IMR-90 (cell line): Measurements from ENCODE around the gene PLCB3. TPM values are rescaled to one million over a fixed set of nuclear protein-coding genes. Genes with fewer than 3 reads are reported as not detected.

Source experiments
- ATAC-seq: fragments of 200-7000 bp; cut with Tn5 transposase; 2 replicates; pipeline ENCODE4 v1.9.1; 2020; ENCODE audit warnings: low read depth, mild to moderate bottlenecking, moderate library complexity
- BruUV-seq: library from RNA; stranded (reverse); fragments of 400-500 nt; replicated peaks from 2 replicates; lab custom pipeline; 2021; lab: Mats Ljungman, UMichigan
- CTCF ChIA-PET: fragments of 300-600 bp; formaldehyde crosslinking; extraction: SDS; loops from one replicate; lab custom pipeline; 2021; ENCODE audit warnings: antibody characterized with exemption; lab: Yijun Ruan, JAX
- POLR2A ChIA-PET: fragments of 300-600 bp; sonication (Branson Sonifier 250); formaldehyde crosslinking; loops from one replicate; lab custom pipeline; 2022; ENCODE audit warnings: antibody characterized with exemption; ENCODE audit not compliant: unreplicated experiment; lab: Charles Lee
- DNase-seq: peaks from one replicate; pipeline ENCODE4 v3.0.0; 2013
- H2AFZ ChIP-seq: replicated peaks from 2 replicates; pipeline ENCODE3; 2013; ENCODE audit warnings: low read length, mild to moderate bottlenecking; ENCODE audit not compliant: poor library complexity
- H2AK5ac ChIP-seq: 2 replicates; pipeline ENCODE4 v1.6.1; 2013; ENCODE audit warnings: low read depth, low read length, inconsistent platforms
- H2AK9ac ChIP-seq: replicated peaks from 2 replicates; pipeline ENCODE3; 2013; ENCODE audit warnings: mild to moderate bottlenecking, low read depth, low read length, moderate library complexity; ENCODE audit not compliant: poor library complexity
- H2BK120ac ChIP-seq: 2 replicates; pipeline ENCODE4 v1.6.1; 2013; ENCODE audit warnings: low read depth, low read length, inconsistent platforms
- H2BK15ac ChIP-seq: 3 replicates; pipeline ENCODE4 v1.6.1; 2013; ENCODE audit warnings: low read depth, low read length, inconsistent platforms
- H2BK20ac ChIP-seq: 2 replicates; pipeline ENCODE4 v1.6.1; 2013; ENCODE audit warnings: low read depth, mild to moderate bottlenecking, inconsistent platforms, low read length, moderate library complexity
- H2BK5ac ChIP-seq: 2 replicates; pipeline ENCODE4 v1.6.1; 2013; ENCODE audit warnings: mild to moderate bottlenecking, low read depth, low read length, inconsistent platforms; ENCODE audit not compliant: poor library complexity, severe bottlenecking
- H3K14ac ChIP-seq: replicated peaks from 2 replicates; pipeline ENCODE4 v1.6.1; 2013; ENCODE audit warnings: low read depth, low read length, inconsistent platforms
- H3K18ac ChIP-seq: 2 replicates; pipeline ENCODE4 v1.6.1; 2013; ENCODE audit warnings: low read depth, low read length, control low read depth
- H3K23ac ChIP-seq: 2 replicates; pipeline ENCODE4 v1.6.1; 2013; ENCODE audit warnings: low read depth, low read length, inconsistent platforms
- H3K27ac ChIP-seq: 2 replicates; pipeline ENCODE4 v1.5.1; 2013; ENCODE audit warnings: mild to moderate bottlenecking, control low read depth, low read length; ENCODE audit not compliant: insufficient read depth
- H3K27me3 ChIP-seq: 2 replicates; pipeline ENCODE4 v1.6.1; 2013; ENCODE audit warnings: low read length; ENCODE audit not compliant: control insufficient read depth, insufficient read depth
- H3K36me3 ChIP-seq: 2 replicates; pipeline ENCODE4 v1.6.1; 2013; ENCODE audit warnings: low read length, mixed read lengths; ENCODE audit not compliant: control insufficient read depth, insufficient read depth
- H3K4ac ChIP-seq: 2 replicates; pipeline ENCODE4 v1.6.1; 2013; ENCODE audit warnings: low read depth, low read length, inconsistent platforms
- H3K4me1 ChIP-seq: 2 replicates; pipeline ENCODE4 v1.6.1; 2013; ENCODE audit warnings: low read length, mixed read lengths; ENCODE audit not compliant: control insufficient read depth, insufficient read depth
- H3K4me2 ChIP-seq: 2 replicates; pipeline ENCODE4 v1.6.1; 2013; ENCODE audit warnings: low read depth, mild to moderate bottlenecking, control low read depth, low read length, moderate library complexity
- H3K4me3 ChIP-seq: 2 replicates; pipeline ENCODE4 v1.5.1; 2013; ENCODE audit warnings: low read depth, mild to moderate bottlenecking, control low read depth, low read length, moderate library complexity; ENCODE audit not compliant: insufficient read depth
- H3K56ac ChIP-seq: 2 replicates; pipeline ENCODE4 v1.6.1; 2013; ENCODE audit warnings: low read length, inconsistent platforms; ENCODE audit not compliant: insufficient read depth; ENCODE audit errors: extremely low read depth
- H3K79me1 ChIP-seq, 2 experiments: 2 replicates each; pipeline ENCODE4 v1.6.1; 2013; ENCODE audit warnings: low read length in 2 of 2, inconsistent platforms in 1 of 2, low read depth in 1 of 2
- H3K9ac ChIP-seq: 2 replicates; pipeline ENCODE4 v1.6.1; 2013; ENCODE audit warnings: low read depth, low read length, control low read depth
- H3K9me1 ChIP-seq: 2 replicates; pipeline ENCODE4 v1.6.1; 2013; ENCODE audit warnings: low read length, inconsistent platforms; ENCODE audit not compliant: insufficient read depth
- H3K9me3 ChIP-seq: 2 replicates; pipeline ENCODE4 v1.6.1; 2013; ENCODE audit warnings: low read length; ENCODE audit not compliant: control insufficient read depth, insufficient read depth
- H4K20me1 ChIP-seq: 2 replicates; pipeline ENCODE4 v1.6.1; 2013; ENCODE audit warnings: low read length, inconsistent platforms; ENCODE audit not compliant: insufficient read depth
- H4K5ac ChIP-seq: 2 replicates; pipeline ENCODE4 v1.6.1; 2013; ENCODE audit warnings: mild to moderate bottlenecking, low read depth, low read length, control low read depth
- H4K8ac ChIP-seq, 2 experiments: 2 replicates each; pipeline ENCODE4 v1.6.1; 2013; ENCODE audit warnings: low read depth in 2 of 2, low read length in 2 of 2, control low read depth in 1 of 2, inconsistent platforms in 1 of 2
- H4K91ac ChIP-seq: 2 replicates; pipeline ENCODE4 v1.6.1; 2013; ENCODE audit warnings: low read depth, low read length, inconsistent platforms; ENCODE audit not compliant: insufficient read depth
- BHLHE40 ChIP-seq: fragments of 150-350 bp; IDR thresholded peaks from 2 replicates; pipeline ENCODE4 v1.6.1; 2016; ENCODE audit warnings: mild to moderate bottlenecking, low read depth, low read length
- CEBPB ChIP-seq: IDR thresholded peaks from 2 replicates; pipeline ENCODE4 v1.6.1; 2012; ENCODE audit warnings: low read depth, low read length, improper control_type of control experiment
- CHD1 ChIP-seq: IDR thresholded peaks from 2 replicates; pipeline ENCODE4 v1.6.1; 2012; ENCODE audit warnings: low read depth, low read length, improper control_type of control experiment
- FOS ChIP-seq: fragments of 150-350 bp; IDR thresholded peaks from 2 replicates; pipeline ENCODE4 v1.6.1; 2016; ENCODE audit warnings: low read depth, low read length
- MAFK ChIP-seq: IDR thresholded peaks from 2 replicates; pipeline ENCODE4 v1.6.1; 2012; ENCODE audit warnings: low read depth, low read length, improper control_type of control experiment
- MAZ ChIP-seq: IDR thresholded peaks from 2 replicates; pipeline ENCODE4 v1.6.1; 2012; ENCODE audit warnings: low read depth, mild to moderate bottlenecking, low read length, improper control_type of control experiment, moderate library complexity, borderline replicate concordance
- MXI1 ChIP-seq: IDR thresholded peaks from 2 replicates; pipeline ENCODE4 v1.6.1; 2012; ENCODE audit warnings: low read depth, mild to moderate bottlenecking, low read length, moderate library complexity, borderline replicate concordance
- NFE2L2 ChIP-seq: fragments of 150-350 bp; IDR thresholded peaks from 2 replicates; pipeline ENCODE4 v1.6.1; 2016; ENCODE audit warnings: low read depth, mild to moderate bottlenecking, low read length
- POLR2A ChIP-seq: IDR thresholded peaks from 2 replicates; pipeline ENCODE4 v1.6.1; 2012; ENCODE audit warnings: mild to moderate bottlenecking, low read depth, low read length
- RAD21 ChIP-seq: IDR thresholded peaks from 2 replicates; pipeline ENCODE4 v1.6.1; 2012; ENCODE audit warnings: low read length, improper control_type of control experiment
- RCOR1 ChIP-seq: IDR thresholded peaks from 2 replicates; pipeline ENCODE4 v1.6.1; 2012; ENCODE audit warnings: mild to moderate bottlenecking, low read length, improper control_type of control experiment; ENCODE audit not compliant: insufficient replicate concordance
- RFX5 ChIP-seq: IDR thresholded peaks from 2 replicates; pipeline ENCODE4 v1.8.0; 2012; ENCODE audit warnings: low read depth, mild to moderate bottlenecking, low read length, moderate library complexity
- SMC3 ChIP-seq: fragments of 150-350 bp; IDR thresholded peaks from 2 replicates; pipeline ENCODE4 v1.6.1; 2016; ENCODE audit warnings: low read depth, mild to moderate bottlenecking, antibody characterized with exemption, low read length, moderate library complexity
- WGBS, 2 experiments: methylation state at CpG; one replicate each; pipeline versions ENCODE4 v1.1.5 to v1.1.7; 2013; ENCODE audit warnings: missing lambda C conversion rate in 2 of 2; ENCODE audit not compliant: insufficient read length in 1 of 2; ENCODE audit errors: extremely low coverage in 2 of 2; 5-methylcytosine and 5-hydroxymethylcytosine counted together
- dilution Hi-C: fragments of 300-500 bp; cut with HindIII; formaldehyde crosslinking; loops from one replicate; pipeline ENCODE4 v1.14.3; 2018; ENCODE audit warnings: low sequenced_read_pairs; ENCODE audit not compliant: unreplicated experiment
- in situ Hi-C: fragments of 300-500 bp; cut with MboI; formaldehyde crosslinking; loops from 3 replicates; pipeline ENCODE4 v1.14.3; 2019; ENCODE audit warnings: low sequenced_read_pairs, inconsistent platforms, mixed read lengths
- intact Hi-C: fragments of 100-400 bp; cut with micrococcal nuclease; formaldehyde crosslinking; loops from 2 replicates; pipeline ENCODE4 v1.10.0; 2022
- polyA plus RNA-seq, 3 experiments: library from polyadenylated mRNA; depleted of rRNA; stranded (reverse); fragments of >200 nt; gene quantifications; 2 replicates each; pipeline ENCODE4 v1.2.3, GENCODE V29; 2012; ENCODE audit warnings: low replicate concordance in 1 of 3
- total RNA-seq: library from RNA; depleted of rRNA; stranded (reverse); fragments of >200 nt; gene quantifications from 2 replicates; pipeline ENCODE4 v1.2.3, GENCODE V29; 2012
- TF ChIP-seq, protein P1 (sequence below): fragments of 150-350 bp; IDR thresholded peaks from 2 replicates; pipeline ENCODE4 v1.6.1; 2017; ENCODE audit warnings: mild to moderate bottlenecking, antibody characterized with exemption, low read length, low read depth
- TF ChIP-seq, protein P2 (sequence below): conservative IDR thresholded peaks from 2 replicates; pipeline ENCODE4 v1.5.1; 2012; ENCODE audit warnings: mild to moderate bottlenecking, low read depth, low read length, improper control_type of control experiment

Gene PLCB3
- total and polyA plus RNA-seq, 2 of the 4 experiments (the other 2 are of a cell fraction), result 23.9 to 24.9 TPM

DNA sequence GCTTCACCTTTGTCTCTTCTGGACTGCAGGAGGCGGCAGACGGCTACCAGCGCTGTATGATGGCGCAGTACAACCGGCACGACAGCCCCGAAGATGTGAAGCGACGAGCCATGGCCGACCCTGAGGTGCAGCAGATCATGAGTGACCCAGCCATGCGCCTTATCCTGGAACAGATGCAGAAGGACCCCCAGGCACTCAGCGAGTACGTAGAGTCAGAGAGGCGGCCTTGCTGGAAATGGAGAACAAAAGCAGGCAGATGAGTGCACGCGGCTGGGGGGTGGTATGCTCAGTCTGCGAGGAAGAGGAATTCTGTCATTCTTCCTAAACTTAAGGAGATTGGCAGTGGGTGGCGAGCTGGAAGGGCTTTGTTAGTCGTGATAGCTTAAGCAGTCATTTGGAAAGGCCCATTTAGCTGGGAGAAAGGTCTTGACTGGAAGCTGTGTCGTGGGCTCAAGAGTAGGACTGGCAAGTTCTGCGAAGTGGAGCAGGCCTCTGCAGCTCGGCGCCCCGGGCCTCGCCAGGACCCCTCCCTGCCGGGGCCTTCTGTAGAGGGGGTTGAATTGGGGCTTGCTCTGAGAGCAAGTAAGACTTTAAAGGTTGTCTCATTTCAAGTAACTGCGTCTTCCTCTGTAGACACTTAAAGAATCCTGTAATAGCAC lies 47.8 kb upstream of the PLCB3 start:
- ChIA-PET POLR2A (no interaction called here), CTCF (interaction anchor here (0.7 to 2.0 kb wide), 3 partner anchors 98 to 144 kb away, joined by 3 to 12 read pairs (median 8); no protein-coding TSS in a partner anchor)
- Histone ChIP-seq H4K20me1 (peaks cover 13% of the 10 kb centered on the region; the same call in 1 of the 2 replicates), H4K8ac (no peak overlapping the region), H3K4me2 (no peak overlapping the region), H4K91ac (no peak overlapping the region), H2AFZ (no peak overlapping the region), H2BK15ac (no peak overlapping the region), H3K27ac (no peak overlapping the region), H3K23ac (no peak overlapping the region), H3K79me1 (peaks cover 0 to 44% of the 10 kb centered on the region in 2 experiments; a peak in 3 of 4 replicates), H3K4me3 (no peak overlapping the region), H2AK9ac (no peak overlapping the region), H3K9me3 (no peaks in the 10 kb centered on the region), H3K4me1 (peaks cover 10% of the 10 kb centered on the region), H3K4ac (no peak overlapping the region), H3K9ac (no peak overlapping the region), H2BK20ac (no peak overlapping the region), H3K27me3 (no peaks in the 10 kb centered on the region), H2BK120ac (no peak overlapping the region), H2BK5ac (no peak overlapping the region), H4K5ac (no peak overlapping the region), H3K18ac (no peak overlapping the region), H3K14ac (no peak overlapping the region), H3K9me1 (no peaks in the 10 kb centered on the region), H3K36me3 (peaks cover 56% of the 10 kb centered on the region), H3K56ac (no peak overlapping the region), H2AK5ac (no peak overlapping the region)
- dilution Hi-C loops, result no loop called here
- WGBS, 2 experiments, result 90% methylated on average over 15 of the region's 27 CpGs; no CpG with 5 or more reads in 1 of the 2 experiments
- BruUV-seq, result no TSS peak
- no peak for ATAC-seq
- no peak for DNase-seq
- intact Hi-C loops, result loop anchor here (1.0 to 10.0 kb wide), 2 partner anchors 98 to 451 kb away; no protein-coding TSS in a partner anchor
- in situ Hi-C loops, result loop anchor here (5.0 kb wide), 1 partner anchor 99 kb away; the partner anchor contains the start of gene CATSPERZ
- TF ChIP-seq POLR2A (no peak), CEBPB (no peak), SMC3 (no peak), RAD21 (no peak), RFX5 (no peak), FOS (no peak), RCOR1 (no peak), NFE2L2 (no peak), CHD1 (no peak), BHLHE40 (no peak), MAZ (no peak), MAFK (no peak), MXI1 (no peak)
- TF ChIP-seq, protein P1, sequence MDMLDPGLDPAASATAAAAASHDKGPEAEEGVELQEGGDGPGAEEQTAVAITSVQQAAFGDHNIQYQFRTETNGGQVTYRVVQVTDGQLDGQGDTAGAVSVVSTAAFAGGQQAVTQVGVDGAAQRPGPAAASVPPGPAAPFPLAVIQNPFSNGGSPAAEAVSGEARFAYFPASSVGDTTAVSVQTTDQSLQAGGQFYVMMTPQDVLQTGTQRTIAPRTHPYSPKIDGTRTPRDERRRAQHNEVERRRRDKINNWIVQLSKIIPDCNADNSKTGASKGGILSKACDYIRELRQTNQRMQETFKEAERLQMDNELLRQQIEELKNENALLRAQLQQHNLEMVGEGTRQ, result no peak
- TF ChIP-seq, protein P2, sequence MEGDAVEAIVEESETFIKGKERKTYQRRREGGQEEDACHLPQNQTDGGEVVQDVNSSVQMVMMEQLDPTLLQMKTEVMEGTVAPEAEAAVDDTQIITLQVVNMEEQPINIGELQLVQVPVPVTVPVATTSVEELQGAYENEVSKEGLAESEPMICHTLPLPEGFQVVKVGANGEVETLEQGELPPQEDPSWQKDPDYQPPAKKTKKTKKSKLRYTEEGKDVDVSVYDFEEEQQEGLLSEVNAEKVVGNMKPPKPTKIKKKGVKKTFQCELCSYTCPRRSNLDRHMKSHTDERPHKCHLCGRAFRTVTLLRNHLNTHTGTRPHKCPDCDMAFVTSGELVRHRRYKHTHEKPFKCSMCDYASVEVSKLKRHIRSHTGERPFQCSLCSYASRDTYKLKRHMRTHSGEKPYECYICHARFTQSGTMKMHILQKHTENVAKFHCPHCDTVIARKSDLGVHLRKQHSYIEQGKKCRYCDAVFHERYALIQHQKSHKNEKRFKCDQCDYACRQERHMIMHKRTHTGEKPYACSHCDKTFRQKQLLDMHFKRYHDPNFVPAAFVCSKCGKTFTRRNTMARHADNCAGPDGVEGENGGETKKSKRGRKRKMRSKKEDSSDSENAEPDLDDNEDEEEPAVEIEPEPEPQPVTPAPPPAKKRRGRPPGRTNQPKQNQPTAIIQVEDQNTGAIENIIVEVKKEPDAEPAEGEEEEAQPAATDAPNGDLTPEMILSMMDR, result no peak
